A549 treated with CORT108297 at 1 μM for 4 hours (cell line): ENCODE measurements around the gene KDM2A. TPM values are rescaled to one million over a fixed set of nuclear protein-coding genes. Genes with fewer than 3 reads are reported as not detected.

Experiments
- total RNA-seq: library from RNA; stranded (reverse); fragments of 200-300 nt; extraction: Qiagen RNA extraction; gene quantifications from 5 replicates; pipeline ENCODE4 v1.2.3, GENCODE V29; 2022

The KDM2A gene
- total RNA-seq, result 43.2 to 50.1 TPM (median 46.9 TPM) in 5 replicates

DNA sequence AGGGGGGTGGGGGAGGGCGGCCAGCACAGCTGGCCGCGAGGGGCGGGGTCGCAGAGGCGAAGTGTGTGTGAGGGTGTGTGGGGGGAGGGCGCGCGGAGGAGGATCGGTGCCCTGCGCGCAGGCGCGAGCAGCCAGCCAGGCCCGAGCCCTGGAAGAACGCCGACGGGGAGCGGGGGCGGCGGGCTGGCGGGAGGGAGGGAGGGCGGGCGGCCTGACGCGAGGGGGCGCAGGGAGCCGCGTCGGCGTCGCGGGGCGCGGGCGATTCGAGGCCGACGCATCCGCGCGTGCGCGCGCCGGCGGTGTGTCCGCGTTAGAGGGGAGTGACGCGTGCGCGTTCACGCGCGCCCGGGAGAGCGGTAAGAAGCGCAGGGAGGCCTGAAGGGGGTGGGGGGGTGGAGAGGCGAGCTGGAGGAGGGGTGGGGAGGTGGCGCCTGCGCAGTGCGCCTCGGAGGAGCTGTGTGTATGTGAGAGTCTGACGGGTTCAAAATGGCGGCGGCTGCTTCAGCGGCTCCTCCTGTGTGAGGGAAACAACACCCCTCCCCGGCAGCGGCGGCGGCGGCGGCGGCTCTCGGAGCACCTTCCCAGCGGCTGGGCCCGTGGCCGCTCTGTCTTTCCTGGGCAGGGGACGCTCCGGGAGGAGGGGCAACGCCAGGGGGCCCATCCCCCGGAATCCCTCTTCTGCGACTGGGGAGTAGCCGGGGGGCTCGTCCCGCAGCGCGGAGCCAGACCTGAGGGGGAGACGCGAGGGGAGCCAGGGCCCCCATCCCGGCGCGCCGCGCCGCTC is at the start of gene KDM2A:
Gene KDM2A, plus strand, starts transcription at position 463 of the 784 bp plus-strand sequence. CDS start 2,054 bp downstream, outside the sequence.

DNA sequence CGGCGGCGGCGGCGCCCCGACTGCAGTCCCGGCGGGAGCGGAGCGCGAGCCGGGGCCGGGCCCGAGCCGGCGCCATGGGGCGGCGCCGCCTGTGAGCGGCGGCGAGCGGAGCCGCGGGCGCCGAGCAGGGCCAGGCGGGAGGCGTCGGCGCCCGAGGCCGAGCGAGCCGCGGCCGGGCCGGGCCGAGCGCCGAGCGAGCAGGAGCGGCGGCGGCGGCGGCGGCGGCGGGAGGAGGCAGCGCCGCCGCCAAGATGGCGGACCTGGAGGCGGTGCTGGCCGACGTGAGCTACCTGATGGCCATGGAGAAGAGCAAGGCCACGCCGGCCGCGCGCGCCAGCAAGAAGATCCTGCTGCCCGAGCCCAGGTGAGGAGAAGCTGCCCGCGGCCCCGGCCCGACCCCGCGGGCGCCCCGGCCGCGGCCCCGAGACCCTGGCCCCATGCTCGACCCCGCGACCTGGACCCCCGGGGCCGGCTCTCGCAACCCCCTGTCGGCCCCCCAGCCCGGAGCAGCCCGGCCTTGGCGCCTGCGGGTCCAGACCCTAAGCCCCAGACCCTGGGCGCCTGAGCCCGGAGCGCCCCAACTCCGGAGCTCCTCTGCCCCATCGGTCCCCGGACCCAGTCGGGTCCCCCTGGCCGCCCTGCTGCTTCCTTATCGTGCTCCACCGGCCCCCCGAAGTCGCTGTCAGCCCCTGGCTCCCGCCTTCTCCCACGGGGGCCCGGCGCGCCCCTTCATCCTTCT is 147.6 kb downstream of the KDM2A start, which contains the start of gene GRK2:
Gene GRK2, plus strand, starts transcription at position 25 of the 739 bp plus-strand sequence. Its CDS starts 227 bp downstream, at position 252.

DNA sequence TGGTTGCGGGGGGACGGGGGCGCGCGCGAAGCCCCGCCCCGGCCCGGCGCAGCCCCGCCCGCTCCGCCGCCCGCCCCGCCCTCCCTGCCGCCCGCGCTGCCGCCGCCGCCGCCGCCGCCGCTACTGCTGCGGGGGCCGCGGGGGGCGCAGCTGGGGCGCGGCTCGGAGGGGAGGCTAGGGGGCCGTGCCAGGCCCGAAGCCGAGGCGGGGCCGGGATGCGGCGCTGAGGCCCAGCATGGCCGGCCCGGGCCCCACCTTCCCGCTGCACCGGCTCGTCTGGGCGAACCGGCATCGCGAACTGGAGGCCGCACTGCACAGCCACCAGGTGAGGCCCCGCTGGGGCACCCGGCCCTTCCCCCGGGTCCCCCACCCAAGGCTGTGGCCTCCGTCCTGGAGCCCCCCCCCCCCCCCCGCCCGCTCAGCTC is 170.2 kb downstream of the KDM2A start, which contains the start of gene ANKRD13D:
Gene ANKRD13D, plus strand, starts transcription at position 78 of the 425 bp plus-strand sequence. Its CDS starts 158 bp downstream, at position 236.

DNA sequence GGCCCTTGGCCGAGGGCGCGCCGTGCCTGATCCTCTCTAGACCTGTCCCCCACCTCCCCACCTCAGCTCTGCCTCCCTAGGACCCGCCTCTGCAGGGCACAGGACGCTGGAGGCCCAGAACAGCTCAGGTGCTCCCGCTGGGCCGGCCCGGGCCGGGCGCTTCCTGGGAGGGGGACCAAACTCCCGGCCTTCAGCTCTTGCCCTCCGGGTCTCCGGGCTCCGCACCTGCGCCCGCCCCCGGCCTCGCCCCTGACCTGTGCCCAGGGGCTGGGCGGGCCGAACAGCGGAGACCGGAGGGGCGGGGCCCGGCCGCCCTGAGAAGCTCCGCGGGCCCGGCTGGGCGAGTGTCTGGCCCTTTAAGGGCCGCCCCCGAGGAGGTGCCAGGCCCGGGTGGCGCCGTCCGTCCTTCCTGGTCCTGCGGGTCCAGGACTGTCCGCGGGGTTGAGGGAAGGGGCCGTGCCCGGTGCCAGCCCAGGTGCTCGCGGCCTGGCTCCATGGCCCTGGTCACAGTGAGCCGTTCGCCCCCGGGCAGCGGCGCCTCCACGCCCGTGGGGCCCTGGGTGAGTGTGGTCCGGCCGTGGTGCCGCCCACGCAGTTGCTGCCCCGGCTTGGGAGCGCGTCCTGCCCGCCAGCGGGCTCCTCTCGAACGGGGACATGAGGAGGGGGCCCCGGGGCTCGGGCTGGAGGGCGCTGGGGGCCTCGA is 184.2 kb downstream of the KDM2A start, which contains the start of gene SSH3:
Gene SSH3, plus strand, starts transcription at position 399 of the 703 bp plus-strand sequence. Its CDS starts 96 bp downstream, at position 495.

Other genes starting within 250 kb of the KDM2A start
- gene PC, start 160.9 kb upstream of the KDM2A start, total RNA-seq, result 24.5 to 38.1 TPM (median 36.7 TPM) in 5 replicates
- gene C11orf86, start 144.0 kb upstream of the KDM2A start, total RNA-seq, result 38.8 to 74.1 TPM (median 60.3 TPM) in 5 replicates
- gene SYT12, start 96.1 kb upstream of the KDM2A start, total RNA-seq, result 11.2 to 18.6 TPM (median 16.8 TPM) in 5 replicates
- 32.6 to 51.6 TPM (median 47.3 TPM) in 5 replicates for gene RHOD, start 62.4 kb upstream of the KDM2A start, total RNA-seq
- 27.9 to 44.6 TPM (median 42.9 TPM) in 5 replicates for gene GRK2, start 147.2 kb downstream of the KDM2A start, total RNA-seq
- 21.4 to 32.0 TPM (median 26.8 TPM) in 5 replicates for gene ANKRD13D, start 170.0 kb downstream of the KDM2A start, total RNA-seq
- 17.1 to 29.0 TPM (median 27.3 TPM) in 5 replicates for gene SSH3, start 184.3 kb downstream of the KDM2A start, total RNA-seq
- gene POLD4, start 234.3 kb downstream of the KDM2A start, total RNA-seq, result 196 to 263 TPM (median 258 TPM) in 5 replicates